PC-3 (cell line): ENCODE data around the gene SLC39A8. TPM values are rescaled to one million over a fixed set of nuclear protein-coding genes. Genes with fewer than 3 reads are reported as not detected.

ENCODE experiments used
- ATAC-seq: fragments of 200-7000 bp; cut with Tn5 transposase; 2 replicates; pipeline ENCODE4 v1.9.1; 2020; ENCODE audit warnings: mild to moderate bottlenecking, moderate library complexity
- BruUV-seq: library from RNA; stranded (reverse); fragments of 400-500 nt; replicated peaks from 2 replicates; lab custom pipeline; 2021; lab: Mats Ljungman, UMichigan
- CTCF ChIA-PET: fragments of 300-600 bp; sonication (Branson Sonifier 250); formaldehyde crosslinking; loops from one replicate; lab custom pipeline; 2022; ENCODE audit warnings: antibody characterized with exemption; lab: Charles Lee
- POLR2A ChIA-PET: fragments of 300-600 bp; sonication (Branson Sonifier 250); formaldehyde crosslinking; loops from one replicate; lab custom pipeline; 2022; ENCODE audit warnings: antibody characterized with exemption; ENCODE audit not compliant: unreplicated experiment; lab: Charles Lee
- DNase-seq: peaks from one replicate; pipeline ENCODE4 v3.0.0-alpha.2; 2015
- H2AFZ ChIP-seq: fragments of 300-600 bp; sonication (generic); 2 replicates; pipeline ENCODE4 v1.6.0; 2016; ENCODE audit warnings: antibody characterized with exemption, low read length
- H3F3A ChIP-seq: fragments of 300-600 bp; sonication (generic); one replicate; pipeline ENCODE4 v1.6.0; 2017; ENCODE audit warnings: antibody characterized with exemption, low read length, control low read depth, mild to moderate bottlenecking; ENCODE audit not compliant: unreplicated experiment
- H3K27ac ChIP-seq: fragments of 300-600 bp; sonication (generic); 2 replicates; pipeline ENCODE4 v1.5.1; 2016; ENCODE audit warnings: mild to moderate bottlenecking, low read length
- H3K27me3 ChIP-seq: fragments of 300-600 bp; sonication (generic); 2 replicates; pipeline ENCODE4 v1.6.1; 2016; ENCODE audit warnings: low read length, mixed read lengths
- H3K36me3 ChIP-seq: fragments of 300-600 bp; sonication (generic); 2 replicates; pipeline ENCODE4 v1.6.1; 2016; ENCODE audit warnings: low read depth, mixed run types, low read length, mixed read lengths
- H3K4me1 ChIP-seq: fragments of 300-600 bp; sonication (generic); 2 replicates; pipeline ENCODE4 v1.5.1; 2016; ENCODE audit warnings: low read length; ENCODE audit not compliant: insufficient read depth
- H3K4me2 ChIP-seq: fragments of 300-600 bp; sonication (generic); 2 replicates; pipeline ENCODE4 v1.6.0; 2016; ENCODE audit warnings: low read length
- H3K4me3 ChIP-seq: fragments of 300-600 bp; sonication (generic); 2 replicates; pipeline ENCODE4 v1.5.1; 2016; ENCODE audit warnings: mild to moderate bottlenecking, low read length, mixed read lengths
- H3K79me2 ChIP-seq: fragments of 300-600 bp; sonication (generic); 2 replicates; pipeline ENCODE4 v1.6.1; 2017; ENCODE audit warnings: low read length, mixed read lengths
- H3K9ac ChIP-seq: fragments of 300-600 bp; sonication (generic); 2 replicates; pipeline ENCODE4 v1.6.0; 2016; ENCODE audit warnings: mild to moderate bottlenecking, low read length
- H3K9me2 ChIP-seq: fragments of 300-600 bp; sonication (generic); replicated peaks from 2 replicates; pipeline ENCODE4 v1.6.1; 2016; ENCODE audit warnings: mixed run types, low read length, mixed read lengths
- H3K9me3 ChIP-seq: fragments of 300-600 bp; sonication (generic); 2 replicates; pipeline ENCODE4 v1.6.1; 2016; ENCODE audit warnings: low read length, mixed read lengths
- H4K20me1 ChIP-seq: fragments of 300-600 bp; sonication (generic); 2 replicates; pipeline ENCODE4 v1.6.1; 2016; ENCODE audit warnings: low read length, mixed read lengths
- CTCF ChIP-seq: fragments of 300-600 bp; sonication (generic); conservative IDR thresholded peaks from 2 replicates; pipeline ENCODE4 v1.5.1; 2017; ENCODE audit warnings: antibody characterized with exemption, low read depth, mild to moderate bottlenecking, low read length
- EZH2 ChIP-seq: fragments of 300-600 bp; sonication (generic); IDR thresholded peaks from one replicate; pipeline ENCODE4 v1.6.1; 2017; ENCODE audit warnings: antibody characterized with exemption, mild to moderate bottlenecking, low read length; ENCODE audit not compliant: unreplicated experiment
- EZH2phosphoT487 ChIP-seq: fragments of 300-600 bp; sonication (generic); IDR thresholded peaks from 2 replicates; pipeline ENCODE4 v1.6.1; 2018; ENCODE audit warnings: mild to moderate bottlenecking, antibody characterized with exemption, low read length, borderline replicate concordance
- intact Hi-C: fragments of 100-400 bp; cut with micrococcal nuclease; formaldehyde crosslinking; loops from 2 replicates; pipeline ENCODE4 v1.9.0; 2023
- total RNA-seq: library from RNA; depleted of rRNA; stranded (reverse); fragments of >200 nt; gene quantifications from 2 replicates; pipeline ENCODE4 v1.2.3, GENCODE V29; 2014

The SLC39A8 gene
- total RNA-seq, 1 experiment from 2014 or later = 19.5 TPM

GRCh38 chr4:102344520-102344953 is 745 bp downstream of the SLC39A8 start:
- H3K4me3 ChIP-seq = peak overlapping the region; percentile 82
- no TSS peak for BruUV-seq
- H3K9me3 ChIP-seq = no peaks in the 10 kb centered on the region
- no peaks in the 10 kb centered on the region for H3F3A ChIP-seq
- TF ChIP-seq EZH2phosphoT487 (no peak), EZH2 (no peak), CTCF (no peak)
- intact Hi-C loops = no loop called here
- POLR2A ChIA-PET = interaction anchor here (0.6 kb wide), 1 partner anchor 676 kb away, joined by 11 read pairs; no protein-coding TSS in a partner anchor
- ATAC-seq (peak; percentile 76), DNase-seq (peak; percentile 52)
- H3K4me1 ChIP-seq = peaks cover 5% of the 10 kb centered on the region; the same call in 1 of the 2 replicates
- H3K27me3 ChIP-seq = no peaks in the 10 kb centered on the region
- H3K9me2 ChIP-seq = no peaks in the 10 kb centered on the region
- H3K4me2 ChIP-seq = peak overlapping the region; percentile 98
- H3K36me3 ChIP-seq = no peaks in the 10 kb centered on the region
- H2AFZ ChIP-seq = peak overlapping the region; percentile 98
- H3K9ac ChIP-seq = peak overlapping the region; percentile 52
- H3K27ac ChIP-seq = peak overlapping the region; percentile 23; the same call in 1 of the 2 replicates
- H4K20me1 ChIP-seq = no peaks in the 10 kb centered on the region
- peaks cover 10% of the 10 kb centered on the region; the same call in 1 of the 2 replicates for H3K79me2 ChIP-seq
- CTCF ChIA-PET = no interaction called here

- Histone ChIP-seq H4K20me1 (no peaks in the 10 kb centered on the region), H3K9me2 (no peaks in the 10 kb centered on the region), H3K4me1 (peaks cover 5% of the 10 kb centered on the region; the same call in 1 of the 2 replicates), H3K9me3 (no peaks in the 10 kb centered on the region), H3K79me2 (peaks cover 10% of the 10 kb centered on the region; the same call in 1 of the 2 replicates), H2AFZ (peak overlapping the region; percentile 98), H3K27me3 (no peaks in the 10 kb centered on the region), H3K27ac (no peak overlapping the region), H3K4me3 (peak overlapping the region; percentile 82), H3K36me3 (no peaks in the 10 kb centered on the region), H3K4me2 (peak overlapping the region; percentile 98), H3F3A (no peaks in the 10 kb centered on the region), H3K9ac (peak overlapping the region; percentile 52)
- ChIA-PET CTCF (no interaction called here), POLR2A (interaction anchor here (0.6 kb wide), 1 partner anchor 676 kb away, joined by 11 read pairs; no protein-coding TSS in a partner anchor)
- TF ChIP-seq EZH2 = no peak
- TF ChIP-seq CTCF = no peak
- no peak for TF ChIP-seq EZH2phosphoT487
- TSS peak; percentile 36 for BruUV-seq
- DNase-seq (peak; percentile 47), ATAC-seq (peak; percentile 57)
- intact Hi-C loops = no loop called here
Observed at GRCh38 chr4:102343964-102344519, 1.2 kb downstream of the SLC39A8 start.
